DND-41 (cell line): Measurements from ENCODE around the gene DNAH2.

ENCODE experiments used
- EZH2 ChIP-seq: IDR thresholded peaks from 3 replicates; pipeline ENCODE4 v1.6.1; 2012; ENCODE audit warnings: borderline replicate concordance, low read depth, mild to moderate bottlenecking, moderate library complexity, low read length, inconsistent platforms; ENCODE audit not compliant: severe bottlenecking
- TF ChIP-seq, protein P1 (sequence below): IDR thresholded peaks from 2 replicates; pipeline ENCODE4 v1.5.1; 2012; ENCODE audit warnings: borderline replicate concordance, low read length, moderate library complexity, mild to moderate bottlenecking; ENCODE audit not compliant: poor library complexity, severe bottlenecking; ENCODE audit errors: extremely low read depth

GRCh38 chr17:7816926-7817642 lies 99.5 kb downstream of the DNAH2 start:
- TF ChIP-seq EZH2 = no peak
- TF ChIP-seq, protein P1, sequence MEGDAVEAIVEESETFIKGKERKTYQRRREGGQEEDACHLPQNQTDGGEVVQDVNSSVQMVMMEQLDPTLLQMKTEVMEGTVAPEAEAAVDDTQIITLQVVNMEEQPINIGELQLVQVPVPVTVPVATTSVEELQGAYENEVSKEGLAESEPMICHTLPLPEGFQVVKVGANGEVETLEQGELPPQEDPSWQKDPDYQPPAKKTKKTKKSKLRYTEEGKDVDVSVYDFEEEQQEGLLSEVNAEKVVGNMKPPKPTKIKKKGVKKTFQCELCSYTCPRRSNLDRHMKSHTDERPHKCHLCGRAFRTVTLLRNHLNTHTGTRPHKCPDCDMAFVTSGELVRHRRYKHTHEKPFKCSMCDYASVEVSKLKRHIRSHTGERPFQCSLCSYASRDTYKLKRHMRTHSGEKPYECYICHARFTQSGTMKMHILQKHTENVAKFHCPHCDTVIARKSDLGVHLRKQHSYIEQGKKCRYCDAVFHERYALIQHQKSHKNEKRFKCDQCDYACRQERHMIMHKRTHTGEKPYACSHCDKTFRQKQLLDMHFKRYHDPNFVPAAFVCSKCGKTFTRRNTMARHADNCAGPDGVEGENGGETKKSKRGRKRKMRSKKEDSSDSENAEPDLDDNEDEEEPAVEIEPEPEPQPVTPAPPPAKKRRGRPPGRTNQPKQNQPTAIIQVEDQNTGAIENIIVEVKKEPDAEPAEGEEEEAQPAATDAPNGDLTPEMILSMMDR = no peak
